HUES64 (cell line): ENCODE measurements around the gene PNMA6A.
"Not testable (repeated sequence)": the region's sequence is repeated elsewhere in the genome, so short reads cannot be mapped to it uniquely, and the experiment has no call there.

Experiments used
- H3K27ac ChIP-seq: 2 replicates; pipeline ENCODE4 v1.7.0; 2013; ENCODE audit warnings: low read depth, low read length, inconsistent platforms
- H3K27me3 ChIP-seq: 2 replicates; pipeline ENCODE4 v1.6.1; 2013; ENCODE audit warnings: mild to moderate bottlenecking, low read length; ENCODE audit not compliant: insufficient read depth
- H3K36me3 ChIP-seq: 2 replicates; pipeline ENCODE4 v1.6.1; 2013; ENCODE audit warnings: mild to moderate bottlenecking, low read length; ENCODE audit not compliant: insufficient read depth
- H3K4me1 ChIP-seq: 2 replicates; pipeline ENCODE4 v1.6.1; 2013; ENCODE audit warnings: mild to moderate bottlenecking, low read length, moderate library complexity; ENCODE audit not compliant: insufficient read depth
- H3K4me3 ChIP-seq: 2 replicates; pipeline ENCODE4 v1.5.1; 2013; ENCODE audit warnings: mild to moderate bottlenecking, low read length, moderate library complexity
- H3K9ac ChIP-seq: 2 replicates; pipeline ENCODE4 v1.6.1; 2013; ENCODE audit warnings: mild to moderate bottlenecking, low read depth, low read length
- H3K9me3 ChIP-seq: 2 replicates; pipeline ENCODE4 v1.6.1; 2013; ENCODE audit warnings: low read depth, low read length; ENCODE audit not compliant: insufficient read depth
- WGBS: fragments of 150-250, 120-280 bp; methylation state at CpG from one replicate; pipeline ENCODE4 v1.1.7; 2013; ENCODE audit warnings: missing lambda C conversion rate; 5-methylcytosine and 5-hydroxymethylcytosine counted together

The PNMA6A gene

DNA sequence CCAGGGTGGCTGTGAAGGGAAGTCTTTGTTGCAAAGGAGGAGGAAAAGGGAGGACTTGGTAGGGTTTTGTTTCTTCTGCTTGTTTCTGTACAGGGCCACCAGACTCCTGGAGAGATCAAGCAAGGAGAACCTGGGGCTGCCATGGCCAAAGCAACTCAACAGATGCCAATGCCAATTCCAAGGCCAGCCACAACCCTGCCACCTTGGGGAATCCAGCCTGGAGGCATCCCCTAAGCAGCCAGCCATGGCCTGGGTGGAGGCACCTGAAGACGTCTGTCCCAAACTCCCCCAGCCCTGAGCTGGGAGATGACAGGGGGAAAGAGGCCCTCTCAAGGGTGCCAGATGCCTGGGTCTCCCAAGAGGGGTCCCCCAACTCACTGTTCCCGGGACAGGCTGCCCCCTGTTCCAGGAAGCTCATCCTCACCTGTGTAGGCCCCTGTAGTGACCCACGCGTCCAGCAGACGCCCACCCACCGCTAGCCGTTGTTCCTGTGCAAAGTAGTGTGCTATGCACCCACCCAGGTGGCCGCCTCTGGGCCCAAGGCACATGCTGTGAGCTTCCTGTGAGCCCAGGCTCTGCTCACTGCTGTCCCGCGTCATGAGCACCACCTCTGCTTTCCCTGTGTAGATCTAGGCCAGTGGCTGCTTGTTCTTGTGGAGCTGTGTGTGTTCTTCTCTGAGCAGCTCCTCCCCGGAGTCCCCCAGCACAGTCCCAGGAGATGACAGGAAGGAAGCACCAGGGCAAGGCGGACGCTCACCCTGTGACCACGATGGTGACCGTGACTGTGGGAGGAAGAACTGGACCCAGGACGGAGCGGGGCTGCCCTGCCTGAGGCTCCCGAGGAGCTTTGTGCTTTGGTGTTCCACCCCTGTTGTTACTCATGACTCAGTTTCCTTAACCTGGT lies 12.8 kb upstream of the PNMA6A start:
- Histone ChIP-seq H3K9me3 (no peaks in the 10 kb centered on the region), H3K27ac (no peak overlapping the region), H3K9ac (no peak overlapping the region), H3K27me3 (peaks cover 18% of the 10 kb centered on the region), H3K4me1 (no peaks in the 10 kb centered on the region), H3K4me3 (no peak overlapping the region), H3K36me3 (no peaks in the 10 kb centered on the region)
- 93% methylated on average over 18 of the region's 18 CpGs for WGBS

DNA sequence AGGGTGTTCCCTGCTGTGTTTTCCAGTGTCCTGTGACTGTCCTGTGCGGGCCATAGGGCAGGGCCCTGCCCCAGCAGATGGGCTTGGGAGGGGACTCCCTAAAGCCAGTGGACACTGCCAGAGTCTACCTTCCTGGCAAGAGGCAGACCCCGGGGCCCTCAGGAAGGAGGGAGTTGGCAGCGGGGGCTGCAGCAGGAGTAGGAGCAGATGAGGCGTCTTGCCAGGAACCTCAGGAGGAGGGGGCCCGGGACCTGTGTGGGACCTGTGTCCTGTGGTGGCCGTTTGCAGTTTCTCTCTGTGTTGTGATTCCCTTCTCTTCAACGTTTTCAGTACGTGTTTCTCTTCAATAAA lies 12.2 kb upstream of the PNMA6A start:
- Histone ChIP-seq H3K4me1 (no peaks in the 10 kb centered on the region), H3K27ac (no peak overlapping the region), H3K27me3 (peaks cover 16% of the 10 kb centered on the region), H3K36me3 (no peaks in the 10 kb centered on the region), H3K4me3 (no peak overlapping the region), H3K9me3 (no peaks in the 10 kb centered on the region), H3K9ac (no peak overlapping the region)
- 85% methylated on average over 5 of the region's 8 CpGs for WGBS

DNA sequence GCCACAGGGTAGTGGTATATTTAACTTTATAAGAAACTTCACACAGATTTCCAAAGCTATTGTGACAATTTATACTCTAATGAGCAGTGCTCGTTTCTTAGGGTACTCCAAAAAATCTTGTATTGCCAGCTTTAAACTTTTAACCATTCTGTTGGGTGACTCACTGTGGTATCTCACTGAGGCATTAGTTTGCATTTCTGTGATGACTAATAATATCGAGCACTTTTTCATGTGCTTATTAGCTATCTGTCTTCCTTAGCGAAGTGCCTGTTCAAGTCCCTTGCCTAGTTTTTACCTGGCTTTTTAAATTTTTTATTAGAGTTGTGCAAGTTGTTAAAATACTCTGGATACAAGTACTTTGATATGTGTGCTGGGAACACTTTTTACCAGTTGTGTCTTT lies 10.5 kb upstream of the PNMA6A start:
- Histone ChIP-seq H3K4me3 (no peak overlapping the region), H3K27me3 (peaks cover 7% of the 10 kb centered on the region), H3K9ac (no peak overlapping the region), H3K4me1 (no peaks in the 10 kb centered on the region), H3K36me3 (no peaks in the 10 kb centered on the region), H3K9me3 (no peaks in the 10 kb centered on the region), H3K27ac (no peak overlapping the region)
- 55% methylated on average over 3 of the region's 3 CpGs for WGBS

DNA sequence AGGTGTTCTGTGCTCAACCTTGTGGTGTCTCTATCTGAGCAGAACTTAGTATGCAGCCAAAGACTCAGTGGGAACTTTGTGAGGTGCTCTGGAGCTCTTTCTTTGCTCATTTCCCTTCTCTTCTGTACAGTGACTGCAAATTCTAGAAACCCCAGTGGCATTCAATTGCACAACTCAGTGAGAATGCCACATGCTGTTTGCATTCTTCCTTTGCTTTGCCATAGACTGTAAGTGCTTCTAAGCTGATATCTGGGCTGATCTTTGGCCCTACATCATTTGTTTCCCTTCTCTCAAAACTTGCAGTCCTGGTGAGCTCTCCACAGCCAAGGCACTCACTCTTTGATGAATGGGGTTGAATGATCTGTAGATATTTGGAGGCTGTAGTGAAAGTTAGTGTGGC lies 8.9 kb upstream of the PNMA6A start:
- Histone ChIP-seq H3K27ac (no peak overlapping the region), H3K4me1 (no peaks in the 10 kb centered on the region)

DNA sequence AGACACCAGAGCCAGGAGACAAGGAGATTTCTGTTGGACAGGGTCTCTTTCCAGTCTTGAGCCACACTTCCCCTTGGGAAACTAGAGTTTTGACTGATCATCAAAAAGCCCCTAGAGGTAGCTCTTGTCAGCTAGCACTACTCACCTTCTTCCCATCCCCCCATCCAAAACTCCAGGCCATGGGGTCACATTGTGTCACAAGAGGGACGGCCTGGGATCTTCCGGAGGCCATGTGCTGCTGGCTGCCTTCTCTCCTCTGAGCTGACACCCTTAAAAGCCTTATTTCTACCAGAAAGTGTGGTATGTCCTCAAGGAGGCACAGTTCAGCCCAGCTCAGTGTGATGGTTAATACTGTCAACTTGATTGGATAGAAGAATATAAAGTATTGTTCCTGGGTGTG lies 8.2 kb upstream of the PNMA6A start:
- Histone ChIP-seq H3K27ac (no peak overlapping the region), H3K4me3 (no peak overlapping the region), H3K27me3 (no peaks in the 10 kb centered on the region), H3K36me3 (no peaks in the 10 kb centered on the region), H3K9ac (no peak overlapping the region), H3K9me3 (no peaks in the 10 kb centered on the region), H3K4me1 (no peaks in the 10 kb centered on the region)
- WGBS, result 73% methylated on average over 2 of the region's 2 CpGs

More for the DNA sequence above, 8.9 kb upstream of the PNMA6A start:
- Histone ChIP-seq H3K9me3 (no peaks in the 10 kb centered on the region), H3K9ac (no peak overlapping the region), H3K4me3 (no peak overlapping the region), H3K27me3 (no peaks in the 10 kb centered on the region), H3K36me3 (no peaks in the 10 kb centered on the region)

DNA sequence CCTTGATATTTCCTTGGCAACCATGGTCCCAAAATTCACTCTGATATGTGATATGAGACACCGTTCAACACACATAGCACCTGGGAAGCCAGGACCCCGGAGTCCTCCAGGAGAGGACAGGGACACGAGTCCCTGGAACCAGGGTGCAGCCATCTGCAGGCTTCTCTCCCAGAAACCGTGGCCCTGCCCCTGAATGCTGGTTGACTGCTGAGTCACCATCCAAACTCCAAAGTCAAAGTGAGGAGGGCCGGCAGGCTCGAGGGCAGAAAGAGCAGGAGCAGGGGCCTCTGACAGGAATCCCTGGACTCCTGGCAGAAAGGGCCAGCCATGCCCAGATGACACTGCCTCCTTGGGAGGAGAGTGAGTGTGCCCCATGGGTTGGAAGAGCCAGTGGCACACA lies 6.9 kb upstream of the PNMA6A start:
- Histone ChIP-seq H3K4me3 (no peak overlapping the region), H3K4me1 (no peaks in the 10 kb centered on the region), H3K9me3 (no peaks in the 10 kb centered on the region), H3K27ac (no peak overlapping the region), H3K9ac (no peak overlapping the region), H3K27me3 (no peaks in the 10 kb centered on the region), H3K36me3 (no peaks in the 10 kb centered on the region)
- WGBS, result 89% methylated on average over 6 of the region's 6 CpGs

DNA sequence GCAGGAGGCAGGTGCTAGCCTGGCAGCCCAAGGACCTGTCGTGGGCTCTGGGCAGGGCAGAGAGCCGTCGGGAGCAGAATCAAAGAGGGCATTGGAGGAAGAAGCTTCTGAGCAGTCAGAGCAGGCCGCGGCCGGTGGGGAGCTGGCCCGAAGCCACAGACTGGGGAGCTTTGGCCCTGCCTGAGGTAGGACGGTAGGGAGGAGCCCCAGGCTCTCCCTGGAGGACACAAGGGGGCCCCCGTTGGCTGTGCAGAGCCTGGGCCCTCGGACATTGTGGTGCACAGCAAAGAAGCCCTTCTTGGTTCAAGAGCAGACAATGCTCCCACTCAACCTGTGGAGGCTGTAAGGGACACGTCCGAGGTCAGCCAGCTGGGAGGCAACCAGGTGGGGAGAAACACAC lies 5.9 kb upstream of the PNMA6A start:
- 100% methylated on average over 1 of the region's 12 CpGs for WGBS
- not testable (repeated sequence) for H3K4me1 ChIP-seq, H3K27ac ChIP-seq, H3K36me3 ChIP-seq, H3K9me3 ChIP-seq, H3K27me3 ChIP-seq, H3K9ac ChIP-seq, H3K4me3 ChIP-seq

DNA sequence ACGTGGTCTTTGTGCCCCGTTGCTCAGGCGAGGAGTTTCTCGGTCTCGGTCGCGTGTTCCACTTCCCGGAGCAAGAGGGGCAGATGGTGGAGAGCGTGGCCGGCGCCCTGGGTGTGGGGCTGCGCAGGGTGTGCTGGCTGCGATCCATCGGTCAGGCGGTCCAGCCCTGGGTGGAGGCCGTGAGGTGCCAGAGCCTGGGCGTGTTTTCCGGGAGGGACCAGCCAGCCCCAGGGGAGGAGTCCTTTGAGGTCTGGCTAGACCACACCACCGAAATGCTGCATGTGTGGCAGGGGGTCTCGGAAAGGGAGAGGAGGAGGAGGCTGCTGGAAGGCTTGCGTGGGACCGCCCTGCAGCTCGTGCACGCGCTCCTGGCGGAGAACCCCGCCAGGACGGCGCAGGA lies 1.1 kb downstream of the PNMA6A start:
- not testable (repeated sequence) for H3K27ac ChIP-seq, H3K27me3 ChIP-seq, H3K9me3 ChIP-seq, H3K36me3 ChIP-seq, H3K4me3 ChIP-seq, H3K9ac ChIP-seq, H3K4me1 ChIP-seq
- WGBS, result 94% methylated on average over 7 of the region's 29 CpGs

DNA sequence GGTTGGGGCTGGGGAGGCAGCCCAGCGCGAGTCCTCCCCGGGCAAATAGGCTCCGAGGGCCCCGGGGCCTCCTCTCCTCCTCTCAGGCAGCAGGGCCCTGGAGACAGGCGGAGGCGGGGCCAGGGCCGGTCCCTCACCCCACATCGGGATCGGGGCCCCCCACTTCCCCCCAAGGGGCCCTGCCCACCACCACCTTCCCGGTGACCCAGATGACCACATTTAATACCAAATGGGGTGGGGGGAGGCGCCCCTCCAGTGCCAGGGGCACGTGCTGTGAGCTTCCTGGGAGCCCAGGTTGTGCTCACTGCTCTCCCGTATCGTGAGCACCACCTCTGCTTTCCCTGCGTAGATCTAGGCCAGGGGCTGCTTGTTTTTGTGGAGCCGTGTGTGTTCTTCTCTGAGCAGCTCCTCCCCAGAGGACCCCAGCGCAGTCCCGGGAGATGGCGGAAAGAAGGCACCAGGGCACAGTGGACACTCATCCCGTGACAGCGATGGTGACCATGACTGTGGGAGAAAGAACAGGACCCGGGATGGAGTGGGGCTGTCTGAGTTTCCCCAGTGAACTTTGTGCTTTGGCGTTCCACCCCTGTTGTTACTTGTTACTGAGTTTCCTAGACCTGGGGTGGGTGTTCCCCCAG lies 2.1 kb downstream of the PNMA6A start:
- no peaks in the 10 kb centered on the region for H3K36me3 ChIP-seq
- no peak overlapping the region for H3K4me3 ChIP-seq
- H3K9ac ChIP-seq, result no peak overlapping the region
- WGBS, result 88% methylated on average over 17 of the region's 24 CpGs
- no peaks in the 10 kb centered on the region for H3K4me1 ChIP-seq
- no peak overlapping the region for H3K27ac ChIP-seq
- H3K27me3 ChIP-seq, result no peaks in the 10 kb centered on the region
- H3K9me3 ChIP-seq, result no peaks in the 10 kb centered on the region

DNA sequence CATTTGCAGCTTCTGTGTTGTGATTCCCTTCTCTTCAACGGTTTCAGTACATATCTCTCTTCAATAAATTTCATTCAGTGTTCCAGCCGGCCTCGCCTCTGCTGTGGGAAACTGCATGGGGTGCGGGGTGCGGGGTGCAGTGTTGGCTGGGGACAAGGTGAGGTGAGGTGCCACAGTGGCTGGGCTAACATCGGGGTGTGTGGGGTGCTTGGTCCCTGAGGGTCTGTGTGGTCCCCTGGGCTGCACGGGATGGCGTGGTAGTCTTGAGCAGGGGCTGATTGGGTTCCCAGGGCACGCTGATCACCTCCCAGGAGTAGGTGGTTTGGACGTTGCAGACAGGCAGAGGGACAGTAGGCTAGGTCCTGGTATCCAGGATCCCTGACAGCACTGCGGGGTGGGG lies 2.7 kb downstream of the PNMA6A start:
- Histone ChIP-seq H3K27ac (no peak overlapping the region), H3K27me3 (no peaks in the 10 kb centered on the region), H3K36me3 (no peaks in the 10 kb centered on the region), H3K9ac (no peak overlapping the region), H3K9me3 (no peaks in the 10 kb centered on the region), H3K4me3 (no peak overlapping the region), H3K4me1 (no peaks in the 10 kb centered on the region)
- 93% methylated on average over 10 of the region's 11 CpGs for WGBS

DNA sequence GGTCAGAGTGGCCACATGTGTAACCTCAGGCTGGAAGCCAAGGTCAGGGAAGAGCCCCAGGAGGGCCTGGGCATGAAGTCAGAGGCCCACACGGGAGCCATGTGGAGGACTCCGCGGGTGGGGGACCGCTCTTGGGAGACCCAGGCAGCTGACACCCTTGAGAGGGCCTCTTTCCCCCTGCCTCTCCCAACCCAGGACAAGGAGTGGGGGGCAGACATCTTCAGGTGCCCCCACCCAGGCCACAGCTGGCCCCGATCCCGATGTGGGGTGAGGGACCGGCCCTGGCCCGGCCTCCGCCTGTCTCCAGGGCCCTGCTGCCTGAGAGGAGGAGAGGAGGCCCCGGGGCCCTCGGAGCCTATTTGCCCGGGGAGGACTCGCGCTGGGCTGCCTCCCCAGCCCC lies 3.1 kb downstream of the PNMA6A start:
- WGBS, result 90% methylated on average over 7 of the region's 14 CpGs
- H3K9ac ChIP-seq, result no peak overlapping the region

More for the DNA sequence above, 3.1 kb downstream of the PNMA6A start:
- no peaks in the 10 kb centered on the region for H3K9me3 ChIP-seq
- H3K27ac ChIP-seq, result no peak overlapping the region
- no peaks in the 10 kb centered on the region for H3K36me3 ChIP-seq
- H3K4me1 ChIP-seq, result no peaks in the 10 kb centered on the region
- no peak overlapping the region for H3K4me3 ChIP-seq
- H3K27me3 ChIP-seq, result no peaks in the 10 kb centered on the region
